HG03135 (cell line): ENCODE measurements around the gene EMID1.
"Not testable (repeated sequence)": the region's sequence is repeated elsewhere in the genome, so short reads cannot be mapped to it uniquely, and the experiment has no call there.

Experiments used
- ATAC-seq: cut with Tn5 transposase; IDR thresholded peaks from one replicate; pipeline ENCODE4 v1.9.1; 2021; ENCODE audit warnings: mild to moderate bottlenecking, moderate library complexity; ENCODE audit not compliant: unreplicated experiment

Gene EMID1

DNA sequence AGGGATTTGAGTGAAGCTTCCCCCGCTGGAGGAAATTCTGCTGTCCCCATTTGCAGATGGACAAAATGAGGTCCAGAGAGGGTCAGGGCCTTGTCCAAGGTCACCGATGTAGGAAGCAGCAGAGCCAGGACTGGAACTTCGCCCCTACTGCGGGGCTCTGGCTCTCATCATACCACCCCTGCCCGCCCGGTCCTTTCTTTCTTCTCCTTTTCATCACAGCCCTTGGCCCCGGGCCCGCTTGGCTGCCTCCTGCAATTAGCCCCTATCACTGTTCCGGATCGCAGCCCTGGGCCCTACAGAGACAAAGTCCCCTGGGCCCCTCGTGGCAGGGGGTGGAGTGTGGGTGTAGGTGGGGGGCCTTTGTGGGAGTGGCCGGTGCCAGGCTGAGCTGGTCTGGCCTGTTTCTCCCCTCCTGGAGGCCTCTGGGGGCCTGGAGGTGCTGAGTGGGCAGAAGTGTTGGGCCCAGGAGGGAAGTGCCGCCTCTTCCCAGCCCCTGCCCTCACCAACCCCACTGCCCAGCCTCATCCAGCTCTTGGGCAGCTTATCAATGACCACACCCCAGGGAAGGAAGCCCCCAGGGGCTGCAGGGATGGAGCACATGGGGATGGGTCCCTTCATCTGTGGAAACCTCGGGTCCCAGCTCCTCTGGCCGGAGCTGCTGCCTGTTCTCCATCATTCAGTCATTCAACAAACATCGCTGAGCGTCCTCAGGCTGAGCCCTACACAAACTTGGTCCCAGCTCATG, 3.4 kb downstream of the EMID1 start:
- no peak for ATAC-seq

DNA sequence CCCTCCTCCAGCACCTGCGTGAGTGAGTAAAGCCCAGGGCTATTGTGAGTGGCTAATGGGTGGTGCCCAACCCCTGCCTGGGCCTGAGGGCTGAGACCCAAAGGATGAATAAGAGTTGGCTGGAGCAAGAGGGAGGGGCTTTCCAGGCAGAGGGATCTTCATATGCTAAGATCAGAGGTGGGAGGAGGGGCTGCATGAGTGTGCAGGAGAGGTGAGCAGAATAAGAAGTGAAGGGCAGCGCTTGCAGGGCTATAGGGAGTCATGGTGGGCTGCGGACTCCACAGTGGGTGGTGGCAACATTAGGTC, 3.9 kb downstream of the EMID1 start:
- no peak for ATAC-seq

DNA sequence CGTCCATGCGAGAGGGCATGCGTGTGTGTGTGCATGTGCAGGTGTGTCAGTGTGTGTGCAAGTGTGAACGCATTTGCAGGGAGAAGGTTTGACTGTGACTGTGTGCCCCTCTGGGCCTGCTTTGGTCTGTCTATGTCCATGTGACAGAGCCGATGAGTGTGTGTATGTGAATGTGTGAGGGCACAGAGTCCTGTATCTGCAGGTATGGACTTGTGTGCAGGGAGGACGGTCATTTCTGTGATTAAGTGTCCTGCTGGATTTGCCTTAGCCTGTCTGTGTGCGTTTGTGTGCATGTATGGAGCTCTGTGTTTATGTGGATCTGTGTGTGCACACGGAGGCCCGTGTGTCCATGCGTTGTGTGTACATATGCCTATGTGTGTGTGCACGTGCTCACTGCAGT, 5.4 kb downstream of the EMID1 start:
- no peak for ATAC-seq

DNA sequence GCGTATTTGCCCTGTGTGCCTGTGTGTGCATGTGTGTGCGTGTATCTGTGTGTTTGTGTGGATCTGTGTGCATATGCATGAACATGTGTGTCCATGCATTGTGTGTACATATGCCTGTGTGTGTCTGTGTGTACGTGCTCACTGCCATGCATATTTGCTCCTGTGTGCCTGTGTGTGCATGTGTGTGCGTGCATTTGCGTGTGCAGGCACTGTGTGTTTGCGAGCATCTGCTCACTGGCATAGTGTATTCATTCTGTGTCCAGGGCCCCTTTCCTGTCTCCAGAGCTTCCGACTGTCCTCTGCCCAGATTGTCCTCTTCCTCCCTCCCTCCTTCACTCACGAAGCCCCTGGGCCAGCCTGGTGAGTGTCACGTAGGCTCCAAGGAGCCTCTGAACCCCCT, 5.8 kb downstream of the EMID1 start:
- ATAC-seq, result no peak

DNA sequence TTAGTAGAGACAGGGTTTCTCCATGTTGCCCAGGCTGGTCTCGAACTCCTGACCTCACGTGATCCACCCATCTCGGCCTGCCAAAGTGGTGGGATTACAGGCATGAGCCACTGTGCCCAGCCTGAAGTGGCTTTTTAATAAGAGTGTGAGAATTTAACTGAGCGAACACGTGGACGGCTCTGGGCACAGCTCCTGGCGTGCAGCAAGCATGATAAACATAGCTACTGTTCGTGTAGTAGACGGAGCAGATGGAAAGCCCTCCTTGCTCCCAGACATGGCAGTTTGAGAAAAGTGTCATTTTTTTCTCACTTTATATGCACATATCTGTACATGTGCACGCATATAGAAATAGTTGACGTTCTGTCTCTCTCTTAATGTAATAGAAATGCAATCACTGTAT, 7.0 kb downstream of the EMID1 start:
- ATAC-seq, result no peak

DNA sequence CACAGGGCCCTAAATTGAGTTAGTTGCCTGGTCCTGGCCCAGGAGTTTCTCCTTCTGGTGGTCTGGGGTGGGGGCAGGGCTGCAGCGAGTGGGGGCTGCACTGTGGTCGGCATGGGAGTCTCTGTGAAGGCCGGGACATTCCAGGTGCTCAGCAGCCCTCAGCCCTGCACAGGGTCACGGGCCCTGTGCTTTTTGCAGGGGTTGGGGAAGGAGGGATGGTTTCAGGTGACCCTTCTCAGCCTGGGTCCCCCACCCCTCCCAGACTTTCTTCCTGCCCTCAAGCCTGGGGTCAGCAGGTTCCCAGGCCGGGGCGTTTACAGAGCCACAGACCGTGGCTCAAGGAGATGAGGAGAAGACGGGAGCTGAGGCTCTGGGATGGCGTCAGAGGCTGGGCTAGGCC, 7.8 kb downstream of the EMID1 start:
- no peak for ATAC-seq

DNA sequence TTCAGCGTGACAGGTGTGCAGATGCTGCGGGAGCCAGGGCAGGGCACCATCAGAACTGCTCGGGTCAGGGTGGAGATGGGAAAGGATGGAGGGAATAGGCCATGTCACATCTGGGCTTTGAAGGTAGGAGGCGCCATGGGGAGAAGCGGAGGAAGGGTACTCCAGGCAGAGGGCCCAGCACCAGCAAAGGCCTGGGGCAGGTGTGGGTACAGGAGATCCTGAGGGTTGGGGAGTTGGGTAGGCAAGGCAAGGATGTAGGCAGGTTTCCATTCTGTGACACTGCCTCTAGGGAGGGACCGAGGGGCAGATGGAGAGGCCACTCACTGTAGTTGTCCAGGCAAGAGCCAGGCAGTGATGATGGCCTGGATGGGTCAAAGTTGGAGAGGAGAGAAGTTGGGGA, 8.5 kb downstream of the EMID1 start:
- ATAC-seq, result no peak

DNA sequence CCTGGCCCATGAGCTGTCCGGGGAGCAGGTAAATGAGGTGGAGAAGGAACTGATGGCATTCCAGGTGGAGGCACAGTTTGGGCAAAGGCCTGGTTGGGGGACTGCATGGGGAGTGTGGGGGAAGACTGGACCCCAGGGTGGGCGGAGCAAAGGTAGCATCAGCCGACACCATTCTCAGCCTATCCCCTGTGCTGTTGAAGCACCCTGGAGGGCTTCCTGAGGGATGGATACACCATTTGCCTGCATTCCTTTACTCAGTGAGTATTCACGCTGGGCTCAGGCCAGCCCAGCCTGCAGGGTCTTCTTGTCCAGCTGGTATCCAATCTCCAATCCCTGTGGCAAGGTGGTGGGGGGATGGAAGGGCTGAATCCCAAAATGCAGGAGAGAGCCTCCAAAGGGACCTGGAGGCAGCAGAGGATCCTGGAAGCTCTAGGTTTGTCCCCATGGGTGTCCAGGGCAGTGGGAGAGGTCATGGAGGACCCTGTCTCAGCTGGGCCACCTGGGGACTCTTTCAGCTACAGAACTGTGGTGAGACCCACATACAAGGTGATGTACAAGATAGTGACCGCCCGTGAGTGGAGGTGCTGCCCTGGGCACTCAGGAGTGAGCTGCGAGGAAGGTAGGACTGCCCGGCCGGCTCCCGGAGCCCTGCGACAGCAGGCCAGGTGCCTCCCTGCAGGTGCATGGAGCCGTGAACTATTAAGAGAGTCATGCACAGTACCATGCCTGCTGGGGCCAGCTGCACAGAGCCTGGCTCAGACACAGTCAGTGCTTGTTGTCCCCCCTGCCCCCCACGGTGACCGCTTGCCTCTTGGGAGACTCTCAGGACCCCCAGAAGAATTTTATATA, 9.5 kb downstream of the EMID1 start:
- no peak for ATAC-seq

DNA sequence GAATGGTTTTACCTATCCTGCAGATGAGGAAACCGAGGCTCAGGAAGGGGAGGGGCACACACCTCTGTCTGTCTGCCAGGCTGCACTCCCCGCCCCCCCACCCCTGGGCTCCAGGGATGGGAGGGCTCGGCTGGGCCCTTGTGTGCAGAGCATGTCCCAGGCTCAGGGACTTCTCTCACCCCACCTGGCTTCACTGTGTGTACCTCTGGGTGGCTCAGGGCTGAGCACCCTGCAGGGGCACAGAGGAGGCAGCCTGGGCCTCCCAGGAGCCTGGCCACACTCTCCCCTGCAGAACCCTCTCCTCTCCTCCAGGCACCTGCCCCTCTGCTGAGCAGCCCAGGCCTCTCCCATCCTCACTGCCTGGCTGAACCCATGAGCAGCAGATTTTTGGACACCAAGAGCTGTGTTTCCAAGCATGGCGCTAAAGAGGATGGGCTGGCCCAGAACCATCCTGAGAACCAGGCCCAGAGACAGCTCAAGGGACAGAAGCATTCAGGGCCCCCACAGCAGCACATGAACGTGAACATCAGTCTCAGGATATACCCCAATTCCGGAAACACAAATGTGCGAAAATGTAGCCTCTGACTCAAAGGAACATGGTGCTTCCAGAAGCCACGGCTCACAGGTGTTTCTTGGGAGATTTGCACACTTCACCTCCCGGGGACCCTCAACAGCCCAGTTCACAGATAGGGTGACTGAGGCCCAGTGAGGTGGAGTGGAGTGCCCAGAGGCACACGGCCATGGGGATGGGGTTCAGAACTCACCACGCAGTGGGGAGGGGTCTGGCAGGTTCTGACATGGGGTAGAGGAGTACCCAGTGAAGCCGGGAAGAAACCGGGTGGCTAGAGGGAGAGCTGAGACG, 10.5 kb downstream of the EMID1 start:
- no peak for ATAC-seq

DNA sequence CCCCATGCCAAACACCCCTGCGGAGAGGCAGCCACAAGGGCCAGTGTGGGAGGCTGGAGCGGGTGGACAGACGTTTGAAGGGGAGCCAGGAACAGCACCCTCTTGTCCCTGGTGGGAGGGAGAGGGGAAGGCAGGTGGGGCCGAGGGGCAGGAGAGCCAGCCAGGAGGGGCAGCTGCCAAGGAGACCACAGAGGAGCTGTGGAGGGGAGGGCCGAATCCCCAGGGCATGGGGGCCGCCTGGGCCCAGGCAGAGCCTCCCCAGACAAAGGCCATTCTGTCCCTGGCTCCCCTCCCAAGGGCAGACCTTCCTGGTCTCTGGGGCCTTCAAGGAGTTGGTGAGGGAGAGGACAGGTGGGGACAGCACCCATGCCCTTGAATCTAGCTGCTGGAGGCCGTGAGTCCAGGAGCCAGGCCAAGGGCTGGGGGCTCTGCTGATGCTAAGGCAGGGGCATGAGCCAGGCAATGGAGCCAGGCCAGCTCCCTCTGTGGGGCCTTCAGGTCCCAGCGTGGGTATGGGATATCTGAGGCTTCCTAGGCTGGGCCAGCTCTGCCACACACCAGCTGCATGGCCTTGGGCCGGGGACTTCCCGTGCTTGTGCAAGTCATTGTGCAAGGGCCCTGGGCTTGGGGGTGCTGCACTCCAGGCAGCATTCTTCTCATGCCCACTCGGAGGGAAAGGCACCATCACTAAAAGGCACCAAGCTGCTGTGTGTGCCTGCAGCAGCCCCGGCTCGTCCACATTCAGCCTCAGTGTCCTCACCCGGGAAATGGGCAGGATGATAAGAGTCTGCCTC, 11.4 kb downstream of the EMID1 start:
- no peak for ATAC-seq

DNA sequence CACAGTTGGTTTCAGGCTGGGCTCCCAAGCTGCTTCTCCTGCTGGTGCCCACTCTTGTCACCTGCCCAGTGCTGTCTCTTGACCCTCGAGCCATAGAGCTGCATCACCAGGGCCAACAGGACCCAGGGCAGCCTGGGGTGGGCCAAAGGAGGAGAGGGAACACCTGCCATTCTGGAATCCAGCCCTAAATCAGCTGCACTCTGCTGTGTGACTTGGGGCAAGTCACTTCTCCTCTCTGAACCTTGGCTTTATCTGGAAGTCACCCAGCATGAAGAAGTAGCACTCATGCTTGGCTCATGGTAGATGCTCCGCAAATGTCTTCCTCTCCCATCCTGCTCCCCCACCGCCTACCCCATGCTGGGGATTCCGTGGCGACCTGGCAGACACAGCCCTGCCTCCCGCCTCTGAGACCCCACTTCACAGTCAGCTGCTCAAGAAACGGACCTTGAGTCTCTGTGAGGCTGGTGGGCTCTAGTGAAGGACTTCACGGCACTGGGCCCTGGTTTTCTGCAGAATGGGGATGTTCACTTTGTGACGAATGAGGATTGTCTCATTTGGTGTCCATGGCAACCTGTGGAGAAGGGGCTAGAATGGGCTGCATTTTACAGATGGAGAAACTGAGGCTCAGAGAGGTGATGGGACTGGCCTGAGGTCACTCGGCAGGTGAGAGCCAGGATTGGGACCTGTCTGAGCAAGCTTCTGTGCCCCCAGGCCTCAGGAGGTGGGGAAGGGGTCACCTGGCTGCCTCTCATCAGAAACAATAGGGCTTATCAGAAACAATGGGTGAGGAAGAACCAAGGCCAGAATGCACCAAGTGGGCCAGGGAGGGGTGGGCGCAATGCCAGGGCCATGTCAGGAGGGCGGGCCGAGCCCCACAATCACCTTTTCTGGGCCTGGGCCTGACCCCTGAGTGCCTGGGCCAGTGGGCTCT, 12.4 kb downstream of the EMID1 start:
- no peak for ATAC-seq

DNA sequence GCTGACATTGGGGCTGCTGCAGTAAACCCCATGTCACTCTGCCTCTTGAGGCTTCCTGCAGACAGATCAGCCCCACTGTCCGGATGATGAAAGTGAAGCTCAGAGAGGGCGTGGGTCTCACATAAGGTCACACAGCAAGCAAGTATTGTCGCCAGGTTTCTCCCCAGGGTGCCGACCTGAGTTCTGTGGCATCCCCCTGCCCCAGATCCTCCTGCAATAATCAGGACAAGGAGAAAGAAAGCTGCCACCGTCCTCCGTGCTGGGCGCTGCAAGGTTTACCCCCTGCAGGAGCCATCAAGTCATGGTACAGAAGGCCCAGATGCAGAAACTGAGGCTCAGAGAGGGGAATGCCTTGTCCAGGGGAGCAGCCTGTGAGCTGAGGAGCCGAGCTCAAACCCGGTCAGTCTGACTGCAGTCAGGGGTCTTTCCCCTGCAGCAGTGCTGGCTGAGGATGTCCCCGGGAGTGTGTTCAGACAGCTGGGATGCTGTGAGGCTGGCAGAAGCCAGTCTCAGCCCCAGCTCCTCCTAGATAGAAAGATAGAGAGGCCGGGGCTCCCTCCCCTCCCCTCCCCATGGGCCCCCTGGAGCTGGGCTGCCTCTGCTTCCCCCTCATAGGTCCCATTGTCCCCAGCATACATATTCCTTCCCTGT, 13.2 kb downstream of the EMID1 start:
- ATAC-seq, result no peak

DNA sequence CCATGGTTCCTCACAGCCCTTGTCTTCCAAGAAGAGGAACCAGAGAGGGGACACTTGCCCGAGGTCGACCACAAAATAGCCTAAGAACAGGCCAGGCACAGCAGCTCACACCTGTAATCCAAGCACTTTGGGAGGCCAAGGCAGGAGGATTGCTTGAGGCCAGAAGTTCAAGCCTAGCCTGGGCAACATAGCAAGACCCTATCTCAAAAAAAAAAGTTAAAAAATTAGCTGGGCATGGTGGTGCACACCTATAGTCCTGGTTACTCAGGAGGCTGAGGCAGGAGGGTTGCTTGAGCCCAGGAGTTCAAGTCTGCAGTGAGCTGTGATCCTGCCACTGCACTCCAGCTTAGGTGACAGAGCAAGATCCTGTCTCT, 13.7 kb downstream of the EMID1 start:
- ATAC-seq, result not testable (repeated sequence)

DNA sequence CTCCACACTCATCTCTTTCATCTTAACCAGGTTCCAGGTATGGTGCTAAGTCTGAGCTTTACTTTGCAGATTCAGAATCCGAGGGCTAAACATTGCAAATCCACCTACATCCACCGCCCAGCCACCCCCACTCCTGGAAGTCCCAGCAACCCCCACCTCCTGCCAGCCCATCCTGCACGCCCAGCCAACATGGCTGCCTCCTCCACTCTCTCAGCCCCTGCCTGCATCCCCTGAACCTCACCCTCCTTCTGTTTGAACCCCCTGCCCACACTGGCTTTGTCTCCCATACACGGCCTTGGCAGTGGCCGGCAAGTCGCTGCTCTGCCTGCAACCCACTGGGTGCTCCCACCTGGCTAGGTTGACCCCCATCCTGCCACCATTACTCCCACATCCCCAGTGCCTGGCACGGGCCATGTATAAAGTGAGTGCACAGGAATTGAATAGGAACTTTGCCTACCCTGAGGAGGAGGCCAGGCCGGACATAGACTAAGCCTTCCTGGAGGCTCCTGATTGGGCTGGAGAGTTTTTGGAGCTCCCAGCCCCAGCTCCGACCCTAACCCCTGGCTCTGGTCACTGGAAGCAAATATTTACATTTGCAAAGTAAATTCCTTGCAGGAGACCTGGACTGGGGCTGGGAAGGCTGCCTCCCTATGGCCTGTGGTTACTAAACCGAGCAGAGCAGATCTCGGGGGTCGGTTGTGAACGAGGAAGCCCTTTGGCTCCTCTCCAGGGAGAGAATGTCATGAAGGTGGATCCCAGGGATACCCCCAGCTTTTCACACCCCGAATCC, 14.4 kb downstream of the EMID1 start:
- no peak for ATAC-seq

DNA sequence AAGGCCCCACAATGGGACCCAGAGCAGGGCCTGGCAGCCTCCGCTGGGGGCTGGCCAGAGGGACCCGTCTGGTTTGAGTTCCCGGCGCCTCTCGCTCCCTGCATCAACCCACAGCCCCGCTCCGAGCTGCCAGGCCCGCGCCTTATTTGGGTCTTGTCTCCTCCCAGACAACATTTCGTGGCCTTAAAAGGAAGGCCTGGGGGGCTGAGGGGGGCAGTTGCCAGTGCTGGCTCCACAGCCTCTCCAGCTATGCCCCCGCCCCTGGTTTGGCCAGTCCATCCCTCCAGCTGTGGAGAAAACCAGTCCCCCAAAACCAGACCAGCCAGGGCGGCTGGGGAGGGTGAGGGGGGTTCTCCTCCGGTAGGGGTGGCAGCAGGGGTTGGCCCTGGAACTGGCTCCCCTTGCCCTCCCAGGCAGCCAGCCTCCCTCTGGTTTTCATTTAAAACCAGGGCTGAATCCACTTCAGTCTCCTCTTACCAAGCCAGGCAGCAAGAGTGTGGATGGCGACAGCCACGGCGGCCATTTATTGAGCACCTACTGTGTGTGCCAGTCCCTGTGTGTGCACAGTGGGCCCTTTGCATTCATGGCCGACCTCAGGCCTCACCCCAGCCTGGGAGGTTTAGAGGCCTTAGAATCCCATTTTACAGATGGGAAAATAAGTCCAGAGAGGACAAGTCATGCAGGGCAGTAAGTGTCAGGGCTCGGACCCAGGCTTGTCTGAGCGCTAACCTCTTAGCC, 18.6 kb downstream of the EMID1 start:
- ATAC-seq, result no peak

DNA sequence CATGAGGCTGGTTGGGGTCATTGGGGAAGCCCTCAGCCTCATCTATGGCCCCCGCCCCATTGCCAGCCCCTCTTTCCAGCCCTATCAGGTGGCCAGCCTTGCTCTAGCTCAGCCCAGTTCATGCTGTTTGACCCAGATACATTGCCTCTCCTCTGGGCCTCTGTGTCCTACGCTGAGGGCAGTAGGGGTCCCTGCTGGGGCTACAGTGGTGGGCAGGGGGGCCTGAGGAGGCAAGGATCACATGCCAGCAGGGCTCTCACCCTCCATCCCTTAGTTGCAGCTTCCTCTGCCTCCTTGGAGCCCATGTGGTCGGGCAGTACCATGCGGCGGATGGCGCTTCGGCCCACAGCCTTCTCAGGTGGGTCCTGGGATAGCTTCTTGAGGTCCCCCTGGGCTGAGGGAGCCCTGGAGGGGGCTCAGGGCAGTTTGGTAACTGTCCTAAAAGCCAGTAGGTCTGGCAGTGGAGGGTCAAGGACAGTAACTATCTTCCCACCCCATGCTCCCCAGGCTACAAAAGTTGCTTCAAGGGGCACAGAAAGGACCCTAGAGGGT, 19.2 kb downstream of the EMID1 start:
- no peak for ATAC-seq

DNA sequence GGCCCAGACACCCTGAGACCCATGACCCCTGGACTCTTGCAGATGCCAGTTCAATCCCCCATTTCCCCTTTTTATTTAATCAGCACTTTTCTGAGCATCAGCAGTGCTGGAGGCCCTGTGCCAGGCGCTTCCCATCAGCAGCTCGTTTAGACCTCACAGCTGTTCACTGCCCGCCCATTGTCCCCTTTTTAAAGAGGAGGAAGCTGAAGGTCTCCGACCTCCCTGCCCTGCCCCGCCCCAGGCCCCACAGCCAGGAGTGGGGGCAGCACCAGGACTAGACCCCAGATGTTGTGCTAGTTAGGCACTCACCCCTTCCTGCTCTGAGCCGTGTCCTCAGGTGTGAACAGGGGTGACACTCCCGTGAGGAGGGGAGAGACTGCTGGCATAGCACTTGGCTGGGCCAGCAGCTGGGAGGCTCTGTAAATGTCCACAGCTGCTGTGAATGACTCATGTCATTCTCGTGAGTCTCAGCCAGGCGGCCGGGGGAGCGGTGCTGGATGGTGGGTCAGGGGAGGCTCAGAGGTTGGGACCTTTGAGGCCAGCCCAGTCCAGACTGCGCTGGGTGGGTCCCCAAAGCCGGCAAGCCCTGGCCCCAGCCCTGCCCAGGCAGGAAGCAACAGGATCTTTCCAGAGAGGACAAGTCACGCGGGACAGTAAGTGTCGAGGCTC, 19.9 kb downstream of the EMID1 start:
- ATAC-seq, result no peak
